ENCODE data around the gene SLC35B3.

GRCh38 chr6:8476656-8477055 lies 41.3 kb upstream of the SLC35B3 start:
- TF ChIP-seq, protein P1, sequence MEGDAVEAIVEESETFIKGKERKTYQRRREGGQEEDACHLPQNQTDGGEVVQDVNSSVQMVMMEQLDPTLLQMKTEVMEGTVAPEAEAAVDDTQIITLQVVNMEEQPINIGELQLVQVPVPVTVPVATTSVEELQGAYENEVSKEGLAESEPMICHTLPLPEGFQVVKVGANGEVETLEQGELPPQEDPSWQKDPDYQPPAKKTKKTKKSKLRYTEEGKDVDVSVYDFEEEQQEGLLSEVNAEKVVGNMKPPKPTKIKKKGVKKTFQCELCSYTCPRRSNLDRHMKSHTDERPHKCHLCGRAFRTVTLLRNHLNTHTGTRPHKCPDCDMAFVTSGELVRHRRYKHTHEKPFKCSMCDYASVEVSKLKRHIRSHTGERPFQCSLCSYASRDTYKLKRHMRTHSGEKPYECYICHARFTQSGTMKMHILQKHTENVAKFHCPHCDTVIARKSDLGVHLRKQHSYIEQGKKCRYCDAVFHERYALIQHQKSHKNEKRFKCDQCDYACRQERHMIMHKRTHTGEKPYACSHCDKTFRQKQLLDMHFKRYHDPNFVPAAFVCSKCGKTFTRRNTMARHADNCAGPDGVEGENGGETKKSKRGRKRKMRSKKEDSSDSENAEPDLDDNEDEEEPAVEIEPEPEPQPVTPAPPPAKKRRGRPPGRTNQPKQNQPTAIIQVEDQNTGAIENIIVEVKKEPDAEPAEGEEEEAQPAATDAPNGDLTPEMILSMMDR (IDR thresholded peaks at IDR 0.05) = no peak
- no peak for TF ChIP-seq POLR2A (IDR thresholded peaks at IDR 0.05)
